ENCODE data around the gene CDH23. TPM values are rescaled to one million over a fixed set of nuclear protein-coding genes. Genes with fewer than 3 reads are reported as not detected.

CDH23 gene
- total and polyA plus RNA-seq, 9 of the 15 experiments (the other 6 are each of a cell fraction or from before 2014, with no cell fraction given) = 0.18 to 1.2 (median 0.47) TPM

DNA sequence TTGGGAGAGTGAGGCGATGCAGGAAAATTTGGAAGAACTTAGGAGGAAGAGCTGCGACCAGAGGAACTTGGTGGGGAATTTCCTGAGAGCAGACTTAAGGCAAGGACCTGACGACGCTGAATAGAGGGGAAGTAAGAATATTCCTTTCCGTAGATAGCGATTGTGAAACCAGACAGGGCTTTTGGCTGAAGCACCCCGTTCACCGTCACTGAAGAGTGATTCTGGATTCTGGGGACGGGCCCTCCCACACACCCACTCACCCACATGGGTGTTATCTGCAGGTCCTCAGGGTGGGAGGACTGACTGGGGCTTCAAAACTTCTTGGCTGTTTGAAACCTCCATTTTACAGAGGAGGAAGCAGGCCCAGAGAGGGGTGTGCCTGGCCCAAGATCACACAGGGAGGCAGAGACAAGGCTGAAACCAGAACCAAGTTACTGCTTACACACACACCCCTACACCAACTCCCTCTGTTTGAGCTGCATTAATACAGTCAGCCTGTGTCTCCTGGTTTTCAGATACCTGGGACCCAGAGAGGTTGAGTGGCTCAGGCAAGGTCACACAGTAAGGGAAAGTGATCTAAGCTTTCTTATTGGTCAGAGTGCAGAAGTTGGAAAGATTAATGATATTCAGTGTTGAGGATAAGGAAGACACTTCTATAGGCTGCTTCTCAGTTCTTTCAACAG is 37.2 kb upstream of the CDH23 start (continued):
- TF ChIP-seq, protein P1, sequence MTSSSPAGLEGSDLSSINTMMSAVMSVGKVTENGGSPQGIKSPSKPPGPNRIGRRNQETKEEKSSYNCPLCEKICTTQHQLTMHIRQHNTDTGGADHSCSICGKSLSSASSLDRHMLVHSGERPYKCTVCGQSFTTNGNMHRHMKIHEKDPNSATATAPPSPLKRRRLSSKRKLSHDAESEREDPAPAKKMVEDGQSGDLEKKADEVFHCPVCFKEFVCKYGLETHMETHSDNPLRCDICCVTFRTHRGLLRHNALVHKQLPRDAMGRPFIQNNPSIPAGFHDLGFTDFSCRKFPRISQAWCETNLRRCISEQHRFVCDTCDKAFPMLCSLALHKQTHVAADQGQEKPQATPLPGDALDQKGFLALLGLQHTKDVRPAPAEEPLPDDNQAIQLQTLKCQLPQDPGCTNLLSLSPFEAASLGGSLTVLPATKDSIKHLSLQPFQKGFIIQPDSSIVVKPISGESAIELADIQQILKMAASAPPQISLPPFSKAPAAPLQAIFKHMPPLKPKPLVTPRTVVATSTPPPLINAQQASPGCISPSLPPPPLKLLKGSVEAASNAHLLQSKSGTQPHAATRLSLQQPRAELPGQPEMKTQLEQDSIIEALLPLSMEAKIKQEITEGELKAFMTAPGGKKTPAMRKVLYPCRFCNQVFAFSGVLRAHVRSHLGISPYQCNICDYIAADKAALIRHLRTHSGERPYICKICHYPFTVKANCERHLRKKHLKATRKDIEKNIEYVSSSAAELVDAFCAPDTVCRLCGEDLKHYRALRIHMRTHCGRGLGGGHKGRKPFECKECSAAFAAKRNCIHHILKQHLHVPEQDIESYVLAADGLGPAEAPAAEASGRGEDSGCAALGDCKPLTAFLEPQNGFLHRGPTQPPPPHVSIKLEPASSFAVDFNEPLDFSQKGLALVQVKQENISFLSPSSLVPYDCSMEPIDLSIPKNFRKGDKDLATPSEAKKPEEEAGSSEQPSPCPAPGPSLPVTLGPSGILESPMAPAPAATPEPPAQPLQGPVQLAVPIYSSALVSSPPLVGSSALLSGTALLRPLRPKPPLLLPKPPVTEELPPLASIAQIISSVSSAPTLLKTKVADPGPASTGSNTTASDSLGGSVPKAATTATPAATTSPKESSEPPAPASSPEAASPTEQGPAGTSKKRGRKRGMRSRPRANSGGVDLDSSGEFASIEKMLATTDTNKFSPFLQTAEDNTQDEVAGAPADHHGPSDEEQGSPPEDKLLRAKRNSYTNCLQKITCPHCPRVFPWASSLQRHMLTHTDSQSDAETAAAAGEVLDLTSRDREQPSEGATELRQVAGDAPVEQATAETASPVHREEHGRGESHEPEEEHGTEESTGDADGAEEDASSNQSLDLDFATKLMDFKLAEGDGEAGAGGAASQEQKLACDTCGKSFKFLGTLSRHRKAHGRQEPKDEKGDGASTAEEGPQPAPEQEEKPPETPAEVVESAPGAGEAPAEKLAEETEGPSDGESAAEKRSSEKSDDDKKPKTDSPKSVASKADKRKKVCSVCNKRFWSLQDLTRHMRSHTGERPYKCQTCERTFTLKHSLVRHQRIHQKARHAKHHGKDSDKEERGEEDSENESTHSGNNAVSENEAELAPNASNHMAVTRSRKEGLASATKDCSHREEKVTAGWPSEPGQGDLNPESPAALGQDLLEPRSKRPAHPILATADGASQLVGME (CRISPR knock-in tag; IDR thresholded peaks at IDR 0.05) = no peak
- TF ChIP-seq EP300 (IDR thresholded peaks at IDR 0.05; ENCODE audit: low read length) (peak; percentile 76; the same call in 1 of the 2 replicates), PHB (CRISPR knock-in tag; IDR thresholded peaks at IDR 0.05) (no peak), GABPB1 (CRISPR knock-in tag; IDR thresholded peaks at IDR 0.05) (0 out of 2 replicates have a peak, but pooled peaks have one; percentile 52), KDM2B (CRISPR knock-in tag; IDR thresholded peaks at IDR 0.05) (no peak), BRD9 (IDR thresholded peaks at IDR 0.05; ENCODE audit: low read depth, partially characterized antibody) (peak; percentile 99), CEBPG (CRISPR knock-in tag; IDR thresholded peaks at IDR 0.05) (peak; percentile 79), CEBPG (tag; conservative IDR thresholded peaks at IDR 0.05 in 1 of 2, IDR thresholded peaks at IDR 0.05 in 1 of 2) (peak; percentile 70 to 85), RBM39 (optimal IDR thresholded peaks at IDR 0.05; ENCODE audit: low read depth, low read length) (no peak), HDAC2 (IDR thresholded peaks at IDR 0.05) (peak; percentile 90), PHF21A (IDR thresholded peaks at IDR 0.05; ENCODE audit: borderline replicate concordance, low read depth) (no peak), SRSF7 (optimal IDR thresholded peaks at IDR 0.05; ENCODE audit: low read depth, low read length) (no peak), ETV1 (tag; conservative IDR thresholded peaks at IDR 0.05; ENCODE audit: low read depth) (no peak), IRF2 (CRISPR knock-in tag; IDR thresholded peaks at IDR 0.05) (no peak), SP1 (CRISPR knock-in tag; IDR thresholded peaks at IDR 0.05) (peak; percentile 63; the same call in 1 of the 2 replicates), ZNF274 (IDR thresholded peaks at IDR 0.05; ENCODE audit: borderline replicate concordance, low read depth, low read length) (no peak), CHD4 (IDR thresholded peaks at IDR 0.05; ENCODE audit: insufficient read depth, insufficient replicate concordance, low read depth, low read length, poor library complexity, severe bottlenecking) (peak; percentile 30)
- TF ChIP-seq, protein P2, sequence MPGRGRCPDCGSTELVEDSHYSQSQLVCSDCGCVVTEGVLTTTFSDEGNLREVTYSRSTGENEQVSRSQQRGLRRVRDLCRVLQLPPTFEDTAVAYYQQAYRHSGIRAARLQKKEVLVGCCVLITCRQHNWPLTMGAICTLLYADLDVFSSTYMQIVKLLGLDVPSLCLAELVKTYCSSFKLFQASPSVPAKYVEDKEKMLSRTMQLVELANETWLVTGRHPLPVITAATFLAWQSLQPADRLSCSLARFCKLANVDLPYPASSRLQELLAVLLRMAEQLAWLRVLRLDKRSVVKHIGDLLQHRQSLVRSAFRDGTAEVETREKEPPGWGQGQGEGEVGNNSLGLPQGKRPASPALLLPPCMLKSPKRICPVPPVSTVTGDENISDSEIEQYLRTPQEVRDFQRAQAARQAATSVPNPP (IDR thresholded peaks at IDR 0.05; ENCODE audit: borderline replicate concordance, insufficient read depth, insufficient read length) = no peak
- TF ChIP-seq, protein P3, sequence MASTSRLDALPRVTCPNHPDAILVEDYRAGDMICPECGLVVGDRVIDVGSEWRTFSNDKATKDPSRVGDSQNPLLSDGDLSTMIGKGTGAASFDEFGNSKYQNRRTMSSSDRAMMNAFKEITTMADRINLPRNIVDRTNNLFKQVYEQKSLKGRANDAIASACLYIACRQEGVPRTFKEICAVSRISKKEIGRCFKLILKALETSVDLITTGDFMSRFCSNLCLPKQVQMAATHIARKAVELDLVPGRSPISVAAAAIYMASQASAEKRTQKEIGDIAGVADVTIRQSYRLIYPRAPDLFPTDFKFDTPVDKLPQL (IDR thresholded peaks at IDR 0.05; ENCODE audit: extremely low read depth, insufficient read length) = no peak
- TF ChIP-seq, protein P4, sequence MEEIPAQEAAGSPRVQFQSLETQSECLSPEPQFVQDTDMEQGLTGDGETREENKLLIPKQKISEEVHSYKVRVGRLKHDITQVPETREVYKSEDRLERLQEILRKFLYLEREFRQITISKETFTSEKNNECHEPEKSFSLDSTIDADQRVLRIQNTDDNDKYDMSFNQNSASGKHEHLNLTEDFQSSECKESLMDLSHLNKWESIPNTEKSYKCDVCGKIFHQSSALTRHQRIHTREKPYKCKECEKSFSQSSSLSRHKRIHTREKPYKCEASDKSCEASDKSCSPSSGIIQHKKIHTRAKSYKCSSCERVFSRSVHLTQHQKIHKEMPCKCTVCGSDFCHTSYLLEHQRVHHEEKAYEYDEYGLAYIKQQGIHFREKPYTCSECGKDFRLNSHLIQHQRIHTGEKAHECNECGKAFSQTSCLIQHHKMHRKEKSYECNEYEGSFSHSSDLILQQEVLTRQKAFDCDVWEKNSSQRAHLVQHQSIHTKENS (CRISPR knock-in tag; IDR thresholded peaks at IDR 0.05) = no peak
